ENCODE results near the gene PER2. TPM values are rescaled to one million over a fixed set of nuclear protein-coding genes. Genes with fewer than 3 reads are reported as not detected.

Gene PER2
- total and polyA plus RNA-seq, 2 donors (not counting 1 experiment from before 2014, with no cell fraction given), result 3.2 to 12.6 TPM

DNA sequence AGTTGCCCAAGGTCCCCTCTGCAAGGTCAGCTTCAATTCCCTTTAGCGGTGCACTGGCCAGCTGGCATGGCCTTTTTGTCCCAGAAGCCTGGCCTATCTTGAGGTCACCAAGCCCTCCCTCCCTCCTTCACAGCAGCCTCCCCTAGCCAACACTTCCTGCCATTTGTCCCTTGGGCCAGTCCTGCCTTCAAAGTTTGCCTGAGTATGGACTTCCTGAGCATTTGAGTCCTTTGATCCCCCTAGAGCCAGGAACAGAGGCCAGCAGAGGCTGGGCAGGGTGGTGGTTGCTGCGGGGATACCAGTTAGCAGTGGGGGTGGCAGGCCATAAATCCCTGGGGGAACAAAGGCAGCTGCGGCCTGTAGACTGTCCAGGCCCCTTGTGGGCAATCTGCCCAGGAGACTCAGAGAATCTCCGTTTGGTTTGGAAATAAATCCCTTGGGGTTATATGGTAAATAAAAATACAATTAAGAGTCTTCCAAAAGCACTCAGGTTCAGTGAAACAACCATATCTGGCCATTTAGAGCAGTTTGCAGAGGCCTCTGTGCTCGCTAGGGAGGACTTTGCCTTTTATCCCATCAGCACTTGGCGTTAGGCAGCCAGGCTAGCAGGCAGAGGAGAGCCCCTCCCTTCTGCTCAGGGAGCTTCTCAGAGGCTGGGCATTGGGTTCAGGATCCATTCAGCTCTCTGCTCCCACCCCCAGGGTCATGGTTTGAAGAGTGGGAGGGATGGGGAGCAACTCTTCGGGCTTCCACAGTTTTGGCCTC is 45.5 kb downstream of the PER2 start:
- intact Hi-C loops (cut with micrococcal nuclease), result no loop called here
- TF ChIP-seq CTCF (IDR thresholded peaks at IDR 0.05), result no peak
- TF ChIP-seq EZH2 (IDR thresholded peaks at IDR 0.05; ENCODE audit: borderline replicate concordance, insufficient read depth, low read depth, low read length, poor library complexity, severe bottlenecking), result no peak

DNA sequence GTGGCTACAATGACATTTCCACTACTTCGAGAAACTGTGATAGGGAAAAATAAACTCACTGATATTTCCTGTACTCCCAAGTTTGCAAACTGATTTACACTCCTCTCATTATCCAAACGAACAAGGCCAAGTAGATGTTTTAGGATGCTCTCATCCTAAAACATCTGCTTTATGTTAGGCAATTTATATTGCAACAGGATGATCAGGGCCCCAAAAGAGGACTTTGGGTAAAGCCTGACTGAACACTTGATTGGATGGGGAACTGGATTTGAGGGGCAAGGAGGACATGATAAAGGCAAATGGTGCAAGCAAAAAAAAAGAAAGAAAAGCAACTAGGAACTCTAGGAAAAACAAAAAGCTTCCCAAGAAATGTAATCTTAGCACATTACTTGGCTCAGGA is 46.4 kb downstream of the PER2 start:
- no peak for DNase-seq
- no peak for TF ChIP-seq EZH2 (IDR thresholded peaks at IDR 0.05; ENCODE audit: borderline replicate concordance, insufficient read depth, low read depth, low read length, poor library complexity, severe bottlenecking)
- no peak for TF ChIP-seq CTCF (IDR thresholded peaks at IDR 0.05)
- Histone ChIP-seq H3K9ac (ENCODE audit: low read length) (no peak overlapping the region), H4K20me1 (ENCODE audit: control insufficient read depth, insufficient read depth, low read length, poor library complexity, severe bottlenecking) (peaks cover 5% of the 10 kb centered on the region), H2AFZ (ENCODE audit: insufficient read depth, low read depth, low read length, poor library complexity, severe bottlenecking) (no peak overlapping the region), H3K4me2 (replicated peaks; ENCODE audit: low read depth, low read length, poor library complexity, severe bottlenecking) (no peak overlapping the region), H3K4me3 (ENCODE audit: control extremely low read depth in 1 of 5, extremely low read depth in 1 of 5, insufficient read depth in 1 of 5, low read depth in 2 of 5, low read length in 4 of 5) (no peak overlapping the region), H3K9me3 (ENCODE audit: control extremely low read depth in 1 of 3, control insufficient read depth in 2 of 3, insufficient read depth in 1 of 3, low read length in 2 of 3) (peaks cover 0 to 17% (median 0%) of the 10 kb centered on the region in 3 donors), H3K27ac (ENCODE audit: low read length in 2 of 2) (no peak overlapping the region), H3K4me1 (ENCODE audit: control insufficient read depth in 2 of 2, insufficient read depth in 2 of 2, low read length in 2 of 2) (peaks cover 14 to 15% of the 10 kb centered on the region in 2 donors), H3K79me2 (ENCODE audit: control insufficient read depth, insufficient read depth, low read length) (no peaks in the 10 kb centered on the region), H3K36me3 (replicated peaks in 1 of 2; ENCODE audit: control extremely low read depth in 1 of 2, control insufficient read depth in 1 of 2, extremely low read depth in 1 of 2, insufficient read depth in 2 of 2, low read length in 1 of 2) (peaks cover 0 to 3% of the 10 kb centered on the region in 2 experiments), H3K27me3 (replicated peaks in 1 of 4; ENCODE audit: control extremely low read depth in 1 of 4, control insufficient read depth in 3 of 4, insufficient read depth in 4 of 4, low read length in 3 of 4) (peaks cover 0 to 28% (median 9%) of the 10 kb centered on the region in 4 experiments)
- WGBS (ENCODE audit: insufficient coverage), result no CpG with 5 or more reads among the region's 2 CpGs
- intact Hi-C loops (cut with micrococcal nuclease), result no loop called here
- Mint-ChIP-seq H3K27me3 (no peaks in the 10 kb centered on the region), H3K4me3 (peak overlapping the region; percentile 40), H3K27ac (no peak overlapping the region), H3K4me1 (peaks cover 15% of the 10 kb centered on the region), H3K9me3 (ENCODE audit: insufficient read depth) (no peaks in the 10 kb centered on the region)
- POLR2A ChIA-PET, result no interaction called here
- CTCF ChIA-PET, result interaction anchor here (1.0 kb wide), 1 partner anchor 21 kb away, joined by 4 read pairs; no protein-coding TSS in a partner anchor
- ATAC-seq (ENCODE audit: low read depth), result no peak

More for the DNA sequence above, 45.5 kb downstream of the PER2 start:
- Mint-ChIP-seq H3K27ac (no peak overlapping the region), H3K4me1 (peaks cover 12% of the 10 kb centered on the region), H3K27me3 (no peaks in the 10 kb centered on the region), H3K4me3 (no peak overlapping the region), H3K9me3 (ENCODE audit: insufficient read depth) (no peaks in the 10 kb centered on the region)
- H3K27me3 ChIP-seq (replicated peaks in 1 of 4; ENCODE audit: control extremely low read depth in 1 of 4, control insufficient read depth in 3 of 4, insufficient read depth in 4 of 4, low read length in 3 of 4), result peaks cover 0 to 19% (median 4%) of the 10 kb centered on the region in 4 experiments
- H2AFZ ChIP-seq (ENCODE audit: insufficient read depth, low read depth, low read length, poor library complexity, severe bottlenecking), result no peak overlapping the region
- no peak overlapping the region for H3K4me3 ChIP-seq (ENCODE audit: control extremely low read depth in 1 of 5, extremely low read depth in 1 of 5, insufficient read depth in 1 of 5, low read depth in 2 of 5, low read length in 4 of 5)
- WGBS (ENCODE audit: insufficient coverage), result 97% methylated on average over 3 of the region's 7 CpGs
- no peak overlapping the region for H3K4me2 ChIP-seq (replicated peaks; ENCODE audit: low read depth, low read length, poor library complexity, severe bottlenecking)
- no peak overlapping the region for H3K27ac ChIP-seq (ENCODE audit: low read length in 2 of 2)
- H4K20me1 ChIP-seq (ENCODE audit: control insufficient read depth, insufficient read depth, low read length, poor library complexity, severe bottlenecking), result peaks cover 5% of the 10 kb centered on the region
- no peaks in the 10 kb centered on the region for H3K79me2 ChIP-seq (ENCODE audit: control insufficient read depth, insufficient read depth, low read length)
- ATAC-seq (ENCODE audit: low read depth) (no peak), DNase-seq (no peak)
- CTCF ChIA-PET, result interaction anchor here (1.1 kb wide), 1 partner anchor 20 kb away, joined by 6 read pairs; no protein-coding TSS in a partner anchor
- peaks cover 0 to 3% of the 10 kb centered on the region in 2 experiments for H3K36me3 ChIP-seq (replicated peaks in 1 of 2; ENCODE audit: control extremely low read depth in 1 of 2, control insufficient read depth in 1 of 2, extremely low read depth in 1 of 2, insufficient read depth in 2 of 2, low read length in 1 of 2)
- POLR2A ChIA-PET, result no interaction called here
- H3K4me1 ChIP-seq (ENCODE audit: control insufficient read depth in 2 of 2, insufficient read depth in 2 of 2, low read length in 2 of 2), result peaks cover 14 to 15% of the 10 kb centered on the region in 2 donors
- H3K9me3 ChIP-seq (ENCODE audit: control extremely low read depth in 1 of 3, control insufficient read depth in 2 of 3, insufficient read depth in 1 of 3, low read length in 2 of 3), result peaks cover 0 to 15% (median 0%) of the 10 kb centered on the region in 3 donors
- H3K9ac ChIP-seq (ENCODE audit: low read length), result no peak overlapping the region

Measured in B cell (primary cell).